ENCODE measurements around the gene TMC7.
"Not testable (repeated sequence)": the region's sequence is repeated elsewhere in the genome, so short reads cannot be mapped to it uniquely, and the experiment has no call there.

DNA sequence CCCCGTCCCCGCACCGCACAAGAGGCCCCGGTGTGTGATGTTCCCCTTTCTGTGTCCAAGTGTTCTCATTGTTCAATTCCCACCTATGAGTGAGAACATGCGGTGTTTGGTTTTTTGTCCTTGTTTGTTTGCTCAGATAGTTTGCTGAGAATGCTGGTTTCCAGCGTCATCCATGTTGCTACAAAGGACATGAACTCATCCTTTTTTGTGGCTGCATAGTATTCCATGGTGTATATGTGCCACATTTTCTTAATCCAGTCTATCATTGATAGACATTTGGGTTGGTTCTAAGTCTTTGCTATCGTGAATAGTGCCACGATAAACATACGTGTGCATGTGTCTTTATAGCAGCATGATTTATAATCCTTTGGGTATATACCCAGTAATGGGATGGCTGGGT, 8.0 kb downstream of the TMC7 start:
- TF ChIP-seq, protein P1, sequence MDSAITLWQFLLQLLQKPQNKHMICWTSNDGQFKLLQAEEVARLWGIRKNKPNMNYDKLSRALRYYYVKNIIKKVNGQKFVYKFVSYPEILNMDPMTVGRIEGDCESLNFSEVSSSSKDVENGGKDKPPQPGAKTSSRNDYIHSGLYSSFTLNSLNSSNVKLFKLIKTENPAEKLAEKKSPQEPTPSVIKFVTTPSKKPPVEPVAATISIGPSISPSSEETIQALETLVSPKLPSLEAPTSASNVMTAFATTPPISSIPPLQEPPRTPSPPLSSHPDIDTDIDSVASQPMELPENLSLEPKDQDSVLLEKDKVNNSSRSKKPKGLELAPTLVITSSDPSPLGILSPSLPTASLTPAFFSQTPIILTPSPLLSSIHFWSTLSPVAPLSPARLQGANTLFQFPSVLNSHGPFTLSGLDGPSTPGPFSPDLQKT (IDR thresholded peaks at IDR 0.05; ENCODE audit: borderline replicate concordance, low read depth, low read length) = not testable (repeated sequence)
- TF ChIP-seq, protein P2, sequence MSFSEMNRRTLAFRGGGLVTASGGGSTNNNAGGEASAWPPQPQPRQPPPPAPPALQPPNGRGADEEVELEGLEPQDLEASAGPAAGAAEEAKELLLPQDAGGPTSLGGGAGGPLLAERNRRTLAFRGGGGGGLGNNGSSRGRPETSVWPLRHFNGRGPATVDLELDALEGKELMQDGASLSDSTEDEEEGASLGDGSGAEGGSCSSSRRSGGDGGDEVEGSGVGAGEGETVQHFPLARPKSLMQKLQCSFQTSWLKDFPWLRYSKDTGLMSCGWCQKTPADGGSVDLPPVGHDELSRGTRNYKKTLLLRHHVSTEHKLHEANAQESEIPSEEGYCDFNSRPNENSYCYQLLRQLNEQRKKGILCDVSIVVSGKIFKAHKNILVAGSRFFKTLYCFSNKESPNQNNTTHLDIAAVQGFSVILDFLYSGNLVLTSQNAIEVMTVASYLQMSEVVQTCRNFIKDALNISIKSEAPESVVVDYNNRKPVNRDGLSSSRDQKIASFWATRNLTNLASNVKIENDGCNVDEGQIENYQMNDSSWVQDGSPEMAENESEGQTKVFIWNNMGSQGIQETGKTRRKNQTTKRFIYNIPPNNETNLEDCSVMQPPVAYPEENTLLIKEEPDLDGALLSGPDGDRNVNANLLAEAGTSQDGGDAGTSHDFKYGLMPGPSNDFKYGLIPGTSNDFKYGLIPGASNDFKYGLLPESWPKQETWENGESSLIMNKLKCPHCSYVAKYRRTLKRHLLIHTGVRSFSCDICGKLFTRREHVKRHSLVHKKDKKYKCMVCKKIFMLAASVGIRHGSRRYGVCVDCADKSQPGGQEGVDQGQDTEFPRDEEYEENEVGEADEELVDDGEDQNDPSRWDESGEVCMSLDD (tag by site-specific recombination; IDR thresholded peaks at IDR 0.05) = not testable (repeated sequence)
- TF ChIP-seq, protein P3, sequence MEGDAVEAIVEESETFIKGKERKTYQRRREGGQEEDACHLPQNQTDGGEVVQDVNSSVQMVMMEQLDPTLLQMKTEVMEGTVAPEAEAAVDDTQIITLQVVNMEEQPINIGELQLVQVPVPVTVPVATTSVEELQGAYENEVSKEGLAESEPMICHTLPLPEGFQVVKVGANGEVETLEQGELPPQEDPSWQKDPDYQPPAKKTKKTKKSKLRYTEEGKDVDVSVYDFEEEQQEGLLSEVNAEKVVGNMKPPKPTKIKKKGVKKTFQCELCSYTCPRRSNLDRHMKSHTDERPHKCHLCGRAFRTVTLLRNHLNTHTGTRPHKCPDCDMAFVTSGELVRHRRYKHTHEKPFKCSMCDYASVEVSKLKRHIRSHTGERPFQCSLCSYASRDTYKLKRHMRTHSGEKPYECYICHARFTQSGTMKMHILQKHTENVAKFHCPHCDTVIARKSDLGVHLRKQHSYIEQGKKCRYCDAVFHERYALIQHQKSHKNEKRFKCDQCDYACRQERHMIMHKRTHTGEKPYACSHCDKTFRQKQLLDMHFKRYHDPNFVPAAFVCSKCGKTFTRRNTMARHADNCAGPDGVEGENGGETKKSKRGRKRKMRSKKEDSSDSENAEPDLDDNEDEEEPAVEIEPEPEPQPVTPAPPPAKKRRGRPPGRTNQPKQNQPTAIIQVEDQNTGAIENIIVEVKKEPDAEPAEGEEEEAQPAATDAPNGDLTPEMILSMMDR (tag by site-specific recombination; IDR thresholded peaks at IDR 0.05) = not testable (repeated sequence)
- TF ChIP-seq, protein P4, sequence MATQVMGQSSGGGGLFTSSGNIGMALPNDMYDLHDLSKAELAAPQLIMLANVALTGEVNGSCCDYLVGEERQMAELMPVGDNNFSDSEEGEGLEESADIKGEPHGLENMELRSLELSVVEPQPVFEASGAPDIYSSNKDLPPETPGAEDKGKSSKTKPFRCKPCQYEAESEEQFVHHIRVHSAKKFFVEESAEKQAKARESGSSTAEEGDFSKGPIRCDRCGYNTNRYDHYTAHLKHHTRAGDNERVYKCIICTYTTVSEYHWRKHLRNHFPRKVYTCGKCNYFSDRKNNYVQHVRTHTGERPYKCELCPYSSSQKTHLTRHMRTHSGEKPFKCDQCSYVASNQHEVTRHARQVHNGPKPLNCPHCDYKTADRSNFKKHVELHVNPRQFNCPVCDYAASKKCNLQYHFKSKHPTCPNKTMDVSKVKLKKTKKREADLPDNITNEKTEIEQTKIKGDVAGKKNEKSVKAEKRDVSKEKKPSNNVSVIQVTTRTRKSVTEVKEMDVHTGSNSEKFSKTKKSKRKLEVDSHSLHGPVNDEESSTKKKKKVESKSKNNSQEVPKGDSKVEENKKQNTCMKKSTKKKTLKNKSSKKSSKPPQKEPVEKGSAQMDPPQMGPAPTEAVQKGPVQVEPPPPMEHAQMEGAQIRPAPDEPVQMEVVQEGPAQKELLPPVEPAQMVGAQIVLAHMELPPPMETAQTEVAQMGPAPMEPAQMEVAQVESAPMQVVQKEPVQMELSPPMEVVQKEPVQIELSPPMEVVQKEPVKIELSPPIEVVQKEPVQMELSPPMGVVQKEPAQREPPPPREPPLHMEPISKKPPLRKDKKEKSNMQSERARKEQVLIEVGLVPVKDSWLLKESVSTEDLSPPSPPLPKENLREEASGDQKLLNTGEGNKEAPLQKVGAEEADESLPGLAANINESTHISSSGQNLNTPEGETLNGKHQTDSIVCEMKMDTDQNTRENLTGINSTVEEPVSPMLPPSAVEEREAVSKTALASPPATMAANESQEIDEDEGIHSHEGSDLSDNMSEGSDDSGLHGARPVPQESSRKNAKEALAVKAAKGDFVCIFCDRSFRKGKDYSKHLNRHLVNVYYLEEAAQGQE (tag by site-specific recombination; IDR thresholded peaks at IDR 0.05) = not testable (repeated sequence)
- TF ChIP-seq OSR2 (tag by site-specific recombination; IDR thresholded peaks at IDR 0.05); MYNN (tag by site-specific recombination; IDR thresholded peaks at IDR 0.05; ENCODE audit: borderline replicate concordance); KLF9 (tag by site-specific recombination; IDR thresholded peaks at IDR 0.05; ENCODE audit: low read depth); GLIS2 (tag by site-specific recombination; IDR thresholded peaks at IDR 0.05); SETDB1 (IDR thresholded peaks at IDR 0.05; ENCODE audit: insufficient read length, low read length); KLF10 (tag by site-specific recombination; IDR thresholded peaks at IDR 0.05); ZNF660 (tag by site-specific recombination; IDR thresholded peaks at IDR 0.05); ZNF214 (tag by site-specific recombination; IDR thresholded peaks at IDR 0.05; ENCODE audit: borderline replicate concordance); YY1 (tag by site-specific recombination; IDR thresholded peaks at IDR 0.05): not testable (repeated sequence)
- TF ChIP-seq, protein P5, sequence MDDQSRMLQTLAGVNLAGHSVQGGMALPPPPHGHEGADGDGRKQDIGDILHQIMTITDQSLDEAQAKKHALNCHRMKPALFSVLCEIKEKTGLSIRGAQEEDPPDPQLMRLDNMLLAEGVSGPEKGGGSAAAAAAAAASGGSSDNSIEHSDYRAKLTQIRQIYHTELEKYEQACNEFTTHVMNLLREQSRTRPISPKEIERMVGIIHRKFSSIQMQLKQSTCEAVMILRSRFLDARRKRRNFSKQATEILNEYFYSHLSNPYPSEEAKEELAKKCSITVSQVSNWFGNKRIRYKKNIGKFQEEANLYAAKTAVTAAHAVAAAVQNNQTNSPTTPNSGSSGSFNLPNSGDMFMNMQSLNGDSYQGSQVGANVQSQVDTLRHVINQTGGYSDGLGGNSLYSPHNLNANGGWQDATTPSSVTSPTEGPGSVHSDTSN (CRISPR knock-in tag; IDR thresholded peaks at IDR 0.05) = not testable (repeated sequence)

Measured in HEK293 (cell line).